GM19397 (cell line): ENCODE results near the gene UBAP2L.
"Not testable (repeated sequence)": the region's sequence is repeated elsewhere in the genome, so short reads cannot be mapped to it uniquely, and the experiment has no call there.

Experiments
- ATAC-seq: cut with Tn5 transposase; IDR thresholded peaks from one replicate; pipeline ENCODE4 v1.9.1; 2021; ENCODE audit warnings: mild to moderate bottlenecking, moderate library complexity; ENCODE audit not compliant: unreplicated experiment

Gene UBAP2L

DNA sequence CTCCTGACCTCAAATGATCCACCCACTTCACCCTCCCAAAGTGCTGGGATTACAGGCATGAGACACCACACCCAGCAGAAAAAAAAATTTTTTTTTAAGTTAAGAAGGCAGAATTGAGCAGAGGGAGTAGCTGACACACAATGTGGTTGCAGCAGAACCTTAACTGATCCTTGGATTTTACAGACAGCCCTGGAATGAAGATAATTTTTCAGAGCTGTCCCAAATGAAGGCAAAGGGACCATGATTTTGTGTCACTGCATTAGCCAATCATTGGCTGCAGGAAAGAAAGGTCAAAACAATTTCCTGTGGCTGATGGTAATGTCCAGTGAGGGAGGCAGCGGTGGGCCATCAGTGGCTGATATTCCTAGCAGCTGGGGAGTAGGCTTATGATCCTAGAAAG is 80.8 kb downstream of the UBAP2L start:
- no peak for ATAC-seq

DNA sequence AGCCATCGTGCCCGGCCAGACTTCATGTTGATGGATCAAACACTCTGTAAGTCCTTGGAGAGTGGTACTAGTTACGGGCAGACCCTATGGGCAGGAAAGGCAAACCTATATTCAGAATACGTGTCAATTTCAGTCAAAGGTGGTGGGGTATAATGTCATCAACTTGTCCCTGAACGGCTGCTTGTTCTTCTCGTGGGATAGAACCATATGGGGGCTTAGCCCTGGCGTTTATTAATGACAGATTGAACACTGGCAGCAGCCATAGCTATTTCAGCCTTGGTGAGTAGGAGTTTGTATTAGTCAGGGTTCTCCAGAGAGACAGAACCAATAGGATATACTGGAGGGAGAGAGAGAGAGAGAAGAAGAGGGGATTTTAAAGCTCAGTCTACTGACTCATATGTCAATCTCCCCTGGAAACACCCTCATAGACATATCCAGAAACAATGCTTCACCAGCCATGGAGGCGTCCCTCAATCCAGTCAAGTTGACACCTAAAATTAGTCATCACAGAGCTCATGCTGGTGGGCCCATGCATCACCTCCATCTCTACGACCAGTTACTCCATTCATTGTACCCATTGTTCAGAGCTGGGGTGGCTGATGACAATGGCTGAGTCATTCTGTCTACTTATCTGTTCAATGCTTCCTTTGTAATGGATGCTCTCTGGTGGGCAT is 84.0 kb downstream of the UBAP2L start:
- ATAC-seq: no peak

GRCh38 chr1:154306151-154306550 is 85.4 kb downstream of the UBAP2L start:
- no peak for ATAC-seq

GRCh38 chr1:154307670-154308270 is 87.0 kb downstream of the UBAP2L start:
- ATAC-seq: not testable (repeated sequence)

DNA sequence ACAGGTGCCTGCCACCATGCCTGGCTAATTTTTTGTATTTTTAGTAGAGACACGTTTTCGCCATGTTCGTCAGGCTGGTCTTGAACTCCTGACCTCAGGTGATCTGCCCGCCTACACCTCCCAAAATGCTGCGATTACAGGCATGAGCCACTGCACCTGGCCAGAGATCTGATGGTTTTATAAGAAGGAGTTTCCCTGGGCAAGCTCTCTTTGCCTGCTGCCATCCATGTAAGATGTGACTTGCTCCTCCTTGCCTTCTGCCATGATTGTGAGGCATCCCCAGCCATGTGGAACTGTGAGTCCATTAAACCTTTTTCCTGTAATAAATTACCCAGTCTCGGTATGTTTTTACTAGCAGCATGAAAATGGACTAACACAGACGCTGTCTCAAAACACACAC is 88.4 kb downstream of the UBAP2L start:
- ATAC-seq: not testable (repeated sequence)

GRCh38 chr1:154312229-154313065 is 91.7 kb downstream of the UBAP2L start:
- ATAC-seq: not testable (repeated sequence)

GRCh38 chr1:154313066-154313356 is 92.3 kb downstream of the UBAP2L start:
- ATAC-seq: no peak

DNA sequence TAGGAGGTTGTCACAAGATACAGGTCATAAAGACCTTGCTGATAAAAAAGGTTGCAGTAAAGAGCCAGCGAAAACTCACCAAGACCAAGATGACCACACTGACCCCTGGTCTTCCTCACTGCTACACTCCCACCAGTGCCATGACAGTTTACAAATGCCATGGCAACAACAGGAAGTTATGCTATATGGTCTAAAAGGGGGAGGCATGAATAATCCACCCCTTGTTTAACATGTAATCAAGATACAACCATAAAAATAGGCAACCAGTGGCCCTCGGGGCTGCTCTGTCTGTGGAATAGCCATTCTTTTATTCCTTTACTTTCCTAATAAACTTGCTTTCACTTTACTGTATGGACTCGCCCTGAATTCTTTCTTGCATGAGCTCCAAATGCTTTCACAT is 93.5 kb downstream of the UBAP2L start:
- ATAC-seq: not testable (repeated sequence)

- no peak for ATAC-seq
These were observed 95.9 kb downstream of the UBAP2L start for GRCh38 chr1:154316704-154317103.

DNA sequence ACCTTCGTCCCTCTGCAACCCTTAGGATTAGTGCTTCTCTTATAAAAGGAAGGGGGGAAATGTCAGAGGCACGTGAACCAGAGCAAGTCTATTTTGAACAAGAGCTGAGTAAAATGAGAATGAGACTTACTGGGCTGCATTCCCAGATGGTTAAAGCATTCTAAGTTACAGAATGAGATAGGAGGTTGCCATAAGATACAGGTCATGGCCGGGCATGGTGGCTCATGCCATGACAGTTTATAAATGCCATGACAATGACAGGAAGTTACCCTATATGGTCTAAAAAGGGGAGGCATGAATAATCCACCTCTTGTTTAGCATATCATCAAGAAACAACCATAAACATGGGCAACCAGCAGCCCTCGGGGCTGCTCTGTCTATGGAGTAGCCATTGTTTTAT is 97.6 kb downstream of the UBAP2L start:
- no peak for ATAC-seq
